ENCODE data around the gene FAM120A. TPM values are rescaled to one million over a fixed set of nuclear protein-coding genes. Genes with fewer than 3 reads are reported as not detected.
A peak's percentile ranks its signal among the peaks of the same experiment; 100 is the strongest.

FAM120A gene
- total RNA-seq, 1 experiment from 2014 or later: 73.3 TPM

DNA sequence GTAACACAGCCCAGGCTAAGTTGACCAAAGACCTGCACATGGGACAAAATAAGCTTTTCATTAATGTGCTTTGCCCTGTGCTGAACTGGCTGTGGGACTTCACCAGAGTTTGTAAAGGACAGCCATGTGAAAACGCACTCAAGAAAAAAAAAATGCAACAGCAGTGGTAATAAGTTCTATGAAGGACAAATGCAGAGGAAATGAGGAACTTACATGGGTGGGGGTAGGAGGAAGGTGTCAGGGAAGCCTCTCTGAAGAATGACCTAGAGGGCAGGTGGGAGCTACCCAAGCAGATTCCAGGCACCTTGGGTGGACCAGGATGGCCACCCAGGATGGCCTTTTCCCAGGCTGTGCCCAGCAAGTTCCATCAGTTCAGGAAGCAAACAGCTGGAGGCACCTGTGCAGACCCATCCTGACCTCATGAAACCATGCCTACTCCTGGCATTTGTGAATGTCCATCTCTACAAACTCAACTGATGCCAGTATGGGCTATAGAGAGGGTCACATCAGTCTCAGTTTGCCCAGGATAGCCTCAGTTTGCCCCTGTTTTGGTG is 118.2 kb downstream of the FAM120A start:
- Histone ChIP-seq H3K36me3 (peaks cover 14% of the 10 kb centered on the region; the same call in 1 of the 2 replicates), H3K4me3 (no peak overlapping the region), H3K4me1 (replicated peaks) (peaks cover 15% of the 10 kb centered on the region), H3K27me3 (replicated peaks) (no peaks in the 10 kb centered on the region), H3K27ac (no peak overlapping the region), H3K9me3 (replicated peaks) (0 out of 2 replicates have a peak, but pooled peaks cover 3% of the 10 kb centered on the region)
- no peak for DNase-seq (ENCODE audit: low read depth in 1 of 2, low spot score in 2 of 2)

DNA sequence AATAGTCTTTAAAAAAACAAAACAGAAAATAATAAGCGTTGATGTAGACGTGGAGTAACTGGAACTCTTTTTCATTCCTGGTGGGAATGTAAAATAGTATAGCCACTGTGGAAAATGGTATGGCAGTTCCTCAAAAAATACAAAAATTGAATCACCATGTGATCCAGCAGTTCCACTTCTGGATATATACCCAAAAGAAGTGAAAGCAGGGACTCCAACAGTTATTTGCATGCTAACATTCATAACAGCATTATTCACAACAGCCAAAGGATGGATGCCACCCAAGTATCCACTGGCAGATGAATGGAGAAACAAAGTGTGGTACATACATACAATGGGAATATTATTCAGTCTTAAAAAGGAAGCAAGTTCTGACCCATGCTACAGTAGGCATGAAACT is 120.7 kb downstream of the FAM120A start:
- H3K27ac ChIP-seq: no peak overlapping the region
- peaks cover 14% of the 10 kb centered on the region for H3K4me1 ChIP-seq (replicated peaks)
- H3K27me3 ChIP-seq (replicated peaks): no peaks in the 10 kb centered on the region
- no peak overlapping the region for H3K4me3 ChIP-seq
- no peak for DNase-seq (ENCODE audit: low read depth in 1 of 2, low spot score in 2 of 2)
- peaks cover 3% of the 10 kb centered on the region; the same call in 1 of the 2 replicates for H3K36me3 ChIP-seq
- 0 out of 2 replicates have a peak, but pooled peaks cover 3% of the 10 kb centered on the region for H3K9me3 ChIP-seq (replicated peaks)

DNA sequence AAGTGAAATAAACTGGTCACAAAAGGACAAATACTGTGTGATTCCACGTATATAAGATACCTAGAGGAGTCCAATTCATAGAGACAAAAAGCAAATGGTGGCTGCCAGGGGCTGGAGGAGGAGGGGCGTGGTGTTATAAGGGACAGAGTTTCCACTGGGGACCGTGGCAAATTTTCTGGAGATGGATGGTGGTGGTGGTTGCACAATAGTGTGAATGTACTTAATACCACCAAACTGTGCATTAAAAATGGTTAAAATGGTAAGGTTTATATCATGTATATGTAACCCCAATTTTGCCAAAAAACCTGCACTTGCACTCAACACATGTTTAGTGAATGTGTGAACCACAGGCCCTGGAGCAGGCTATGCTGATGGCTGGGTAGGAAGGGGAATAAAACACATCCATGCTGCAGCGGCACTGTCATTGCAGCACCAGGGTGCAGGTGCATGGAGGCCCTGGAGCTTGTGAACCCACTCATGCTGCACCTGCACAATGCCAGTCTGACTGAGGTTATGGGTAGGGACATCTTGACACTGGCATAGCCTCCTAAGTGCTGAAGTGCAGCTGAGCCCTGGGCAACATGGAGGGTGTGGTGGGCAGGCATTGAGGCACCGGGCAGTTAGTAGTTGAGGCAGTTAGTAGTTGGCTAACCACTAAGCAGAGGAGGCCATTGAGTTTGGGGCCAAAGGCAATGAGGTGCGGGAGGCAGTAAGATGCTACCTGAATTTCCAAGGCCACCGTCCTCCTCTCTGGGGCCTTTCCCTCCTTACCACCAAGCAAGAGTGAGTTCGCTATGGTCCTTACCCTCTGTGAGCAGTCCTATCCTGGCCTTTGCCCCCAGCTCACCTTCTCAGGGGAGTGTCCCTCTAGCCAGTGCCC is 121.4 kb downstream of the FAM120A start:
- Histone ChIP-seq H3K4me1 (replicated peaks) (peaks cover 15% of the 10 kb centered on the region), H3K4me3 (no peak overlapping the region), H3K36me3 (0 out of 2 replicates have a peak, but pooled peaks cover 2% of the 10 kb centered on the region), H3K9me3 (replicated peaks) (0 out of 2 replicates have a peak, but pooled peaks cover 3% of the 10 kb centered on the region), H3K27me3 (replicated peaks) (no peaks in the 10 kb centered on the region), H3K27ac (no peak overlapping the region)
- peak in 1 of 2 experiments; percentile 12 for DNase-seq (ENCODE audit: low read depth in 1 of 2, low spot score in 2 of 2)

DNA sequence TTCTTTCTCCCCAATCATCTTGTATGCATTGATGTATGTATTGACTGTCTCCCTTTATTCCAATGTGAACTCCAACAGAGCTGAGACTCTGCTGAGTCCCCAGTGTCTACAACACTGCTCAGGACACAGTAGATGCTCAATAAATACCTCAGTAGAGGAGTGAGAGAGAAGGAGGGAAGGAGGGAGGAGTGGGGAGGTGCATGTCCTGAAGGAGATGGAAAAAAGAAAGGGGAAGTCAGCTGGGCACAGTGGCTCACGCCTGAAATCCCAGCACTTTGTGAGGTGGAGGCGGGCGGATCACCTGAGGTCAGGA is 122.0 kb downstream of the FAM120A start:
- Histone ChIP-seq H3K4me1 (replicated peaks) (peaks cover 21% of the 10 kb centered on the region), H3K27me3 (replicated peaks) (no peaks in the 10 kb centered on the region), H3K9me3 (replicated peaks) (0 out of 2 replicates have a peak, but pooled peaks cover 3% of the 10 kb centered on the region), H3K36me3 (no peaks in the 10 kb centered on the region), H3K4me3 (no peak overlapping the region), H3K27ac (no peak overlapping the region)
- no peak for DNase-seq (ENCODE audit: low read depth in 1 of 2, low spot score in 2 of 2)

DNA sequence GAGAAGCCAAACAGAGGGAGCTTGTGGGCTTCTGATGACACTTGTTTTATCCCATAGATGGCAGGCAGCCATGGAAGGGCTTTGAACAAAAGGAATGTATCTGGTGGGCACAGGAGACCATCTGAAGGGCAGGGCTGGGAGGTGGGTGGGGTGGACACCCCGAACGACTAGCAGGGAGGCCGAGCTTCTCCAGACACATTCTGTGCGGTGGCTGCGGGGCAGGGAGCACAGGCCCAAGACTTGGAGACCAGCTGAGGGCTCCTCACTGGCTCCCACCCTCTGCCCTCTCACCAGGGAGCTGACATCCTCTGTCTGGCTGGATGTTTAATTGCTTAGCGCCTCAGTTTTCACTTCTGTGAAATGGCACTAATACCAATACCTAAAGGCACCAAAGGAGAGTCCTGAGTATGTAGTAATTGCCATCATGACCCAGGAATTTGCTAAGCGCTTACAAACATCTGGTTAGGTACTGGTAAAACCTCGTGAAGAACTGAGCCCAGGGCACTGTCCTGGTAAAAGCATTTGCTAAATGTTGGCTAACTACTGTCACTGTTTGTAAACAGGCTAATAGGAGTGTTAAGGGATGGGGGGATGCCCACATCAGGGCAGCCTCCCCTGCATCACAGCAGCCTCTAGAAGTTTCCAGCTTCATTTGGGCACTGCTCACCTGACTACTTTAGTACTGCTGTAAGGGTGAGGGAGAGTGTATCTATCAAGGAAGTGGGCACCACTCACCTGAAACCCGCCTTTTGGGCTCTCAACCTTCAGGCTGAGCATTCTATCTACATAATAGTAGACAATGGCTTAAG is 122.8 kb downstream of the FAM120A start:
- Histone ChIP-seq H3K4me3 (no peak overlapping the region), H3K4me1 (replicated peaks) (peaks cover 21% of the 10 kb centered on the region), H3K36me3 (no peaks in the 10 kb centered on the region), H3K27ac (no peak overlapping the region), H3K9me3 (replicated peaks) (0 out of 2 replicates have a peak, but pooled peaks cover 3% of the 10 kb centered on the region), H3K27me3 (replicated peaks) (no peaks in the 10 kb centered on the region)
- peak in 1 of 2 experiments; percentile 18 for DNase-seq (ENCODE audit: low read depth in 1 of 2, low spot score in 2 of 2)

DNA sequence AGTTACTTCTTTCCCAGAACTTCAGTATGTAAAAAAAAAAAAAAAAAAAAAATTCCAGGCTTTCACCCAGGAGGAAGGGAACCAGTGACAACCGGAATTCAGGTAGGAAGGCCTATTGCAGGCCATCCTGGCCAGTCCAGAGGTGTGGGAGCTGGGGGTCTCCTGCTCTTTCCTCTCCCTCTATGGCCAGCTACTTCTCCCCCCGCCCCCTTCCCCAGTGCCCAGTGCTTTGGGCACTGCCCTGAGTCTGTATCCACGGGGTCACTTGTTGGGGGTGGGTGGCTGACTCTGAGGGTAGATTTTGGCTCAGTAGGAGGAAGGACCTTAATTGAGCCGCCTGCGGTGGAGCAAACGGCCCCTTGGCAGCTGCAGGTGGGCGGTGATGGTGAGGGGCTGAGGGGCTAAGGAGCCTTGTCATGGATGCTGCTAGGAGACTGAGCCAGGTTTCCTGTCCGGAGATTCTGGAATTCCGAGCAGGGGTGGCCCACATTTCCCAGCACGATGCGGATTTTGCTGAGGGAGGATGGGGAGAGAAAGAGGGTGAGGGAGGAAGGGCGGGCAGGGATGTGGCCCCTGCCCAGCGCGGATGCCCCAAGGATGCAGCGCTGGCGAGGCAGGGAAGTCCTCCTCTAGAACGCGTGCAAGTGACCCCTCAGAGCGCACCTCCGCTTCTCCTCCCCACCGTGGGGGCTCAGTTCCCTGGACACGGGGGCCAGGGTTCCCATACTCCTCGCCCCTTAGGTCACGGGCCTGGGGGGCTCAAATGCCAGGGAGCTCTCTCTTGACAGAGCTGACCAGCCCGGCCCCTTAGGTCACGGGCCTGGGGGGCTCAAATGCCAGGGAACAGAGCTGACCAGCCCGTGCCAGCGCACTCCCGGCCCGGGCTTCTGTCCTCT is 123.7 kb downstream of the FAM120A start:
- no peaks in the 10 kb centered on the region for H3K27me3 ChIP-seq (replicated peaks)
- H3K9me3 ChIP-seq (replicated peaks): 0 out of 2 replicates have a peak, but pooled peaks cover 3% of the 10 kb centered on the region
- peaks cover 21% of the 10 kb centered on the region for H3K4me1 ChIP-seq (replicated peaks)
- H3K27ac ChIP-seq: peak overlapping the region; percentile 52; the same call in 1 of the 2 replicates
- peak overlapping the region; percentile 79 for H3K4me3 ChIP-seq
- H3K36me3 ChIP-seq: no peaks in the 10 kb centered on the region
- DNase-seq (ENCODE audit: low read depth in 1 of 2, low spot score in 2 of 2): peak in 1 of 2 experiments; percentile 24

DNA sequence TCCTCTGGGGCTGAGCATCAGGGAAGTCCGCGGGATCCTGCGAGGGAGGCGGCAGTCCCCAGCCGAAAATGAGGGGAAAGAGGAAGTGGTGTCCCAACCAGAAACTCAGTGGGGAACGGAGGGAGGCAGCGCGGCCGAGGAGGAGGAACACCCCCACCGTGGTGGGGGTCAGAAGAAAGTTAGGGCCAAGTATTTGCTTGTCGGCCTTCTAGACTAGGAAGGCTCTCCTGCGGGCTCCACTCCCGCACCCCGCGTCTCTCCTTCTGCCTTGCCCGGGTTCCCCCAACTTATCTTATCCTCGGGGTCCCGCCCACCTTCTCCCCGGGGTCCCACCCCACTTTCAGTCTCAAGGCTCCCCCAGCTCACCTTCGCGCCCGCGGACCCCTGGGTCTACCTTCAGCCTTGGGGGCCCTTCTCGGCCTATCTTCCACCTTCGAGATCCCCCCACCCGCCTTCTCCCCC is 124.3 kb downstream of the FAM120A start:
- Histone ChIP-seq H3K27ac (peak overlapping the region; percentile 52; the same call in 1 of the 2 replicates), H3K4me3 (peak overlapping the region; percentile 79), H3K4me1 (replicated peaks) (peaks cover 21% of the 10 kb centered on the region), H3K27me3 (replicated peaks) (no peaks in the 10 kb centered on the region), H3K36me3 (no peaks in the 10 kb centered on the region), H3K9me3 (replicated peaks) (0 out of 2 replicates have a peak, but pooled peaks cover 2% of the 10 kb centered on the region)
- DNase-seq (ENCODE audit: low read depth in 1 of 2, low spot score in 2 of 2): peak; percentile 43 to 44

DNA sequence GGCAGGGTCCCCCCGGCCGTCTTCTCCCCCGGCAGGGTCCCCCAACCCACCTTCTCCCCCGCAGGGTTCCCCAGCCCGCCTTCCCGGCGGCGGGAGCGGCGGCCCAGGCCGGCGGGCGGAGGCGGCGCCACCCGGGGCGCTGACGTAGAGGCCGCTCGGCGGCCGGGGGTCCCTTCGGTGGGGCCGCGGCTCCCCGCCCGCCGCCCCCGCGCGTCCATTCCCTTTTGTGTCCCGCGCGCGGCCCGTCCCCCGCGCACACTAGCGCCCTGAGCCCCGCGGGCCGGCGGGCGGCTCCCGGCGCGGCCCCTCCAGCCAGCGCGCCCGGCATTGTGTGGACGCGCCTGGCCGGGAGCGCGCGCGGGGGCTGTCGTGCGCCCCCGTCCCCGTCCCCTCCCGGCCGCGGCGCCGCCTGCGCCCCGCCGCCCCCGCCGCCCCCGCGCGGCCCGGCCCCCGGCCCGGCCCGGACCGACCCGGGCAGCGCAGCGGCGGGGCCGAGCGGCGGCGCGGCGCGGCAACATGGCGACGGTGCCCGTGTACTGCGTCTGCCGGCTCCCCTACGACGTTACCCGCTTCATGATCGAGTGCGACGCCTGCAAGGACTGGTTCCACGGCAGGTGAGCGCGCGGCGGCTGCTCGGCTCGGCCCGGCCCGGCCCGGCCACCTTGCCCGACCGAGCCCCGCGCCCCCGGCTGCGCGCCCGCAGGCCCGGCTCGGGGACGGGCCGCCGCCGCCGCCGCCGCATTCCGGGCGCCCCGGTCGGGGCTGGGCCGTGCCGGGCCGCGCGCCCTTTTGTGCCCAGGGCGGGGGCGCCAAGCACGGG is 125.0 kb downstream of the FAM120A start, which contains the start of gene PHF2:
Gene PHF2, plus strand, starts transcription at position 327 of the 820 bp plus-strand sequence. Its CDS starts 190 bp downstream, at position 517.
- no peaks in the 10 kb centered on the region for H3K9me3 ChIP-seq (replicated peaks)
- H3K27me3 ChIP-seq (replicated peaks): no peaks in the 10 kb centered on the region
- H3K27ac ChIP-seq: peak within 1 kb of the TSS; percentile 52; the same call in 1 of the 2 replicates
- peak within 1 kb of the TSS; percentile 79 for H3K4me3 ChIP-seq
- no peaks in the 10 kb centered on the region for H3K36me3 ChIP-seq
- peaks cover 21% of the 10 kb centered on the region for H3K4me1 ChIP-seq (replicated peaks)
- peak in 1 of 2 experiments; percentile 34 for DNase-seq (ENCODE audit: low read depth in 1 of 2, low spot score in 2 of 2)

DNA sequence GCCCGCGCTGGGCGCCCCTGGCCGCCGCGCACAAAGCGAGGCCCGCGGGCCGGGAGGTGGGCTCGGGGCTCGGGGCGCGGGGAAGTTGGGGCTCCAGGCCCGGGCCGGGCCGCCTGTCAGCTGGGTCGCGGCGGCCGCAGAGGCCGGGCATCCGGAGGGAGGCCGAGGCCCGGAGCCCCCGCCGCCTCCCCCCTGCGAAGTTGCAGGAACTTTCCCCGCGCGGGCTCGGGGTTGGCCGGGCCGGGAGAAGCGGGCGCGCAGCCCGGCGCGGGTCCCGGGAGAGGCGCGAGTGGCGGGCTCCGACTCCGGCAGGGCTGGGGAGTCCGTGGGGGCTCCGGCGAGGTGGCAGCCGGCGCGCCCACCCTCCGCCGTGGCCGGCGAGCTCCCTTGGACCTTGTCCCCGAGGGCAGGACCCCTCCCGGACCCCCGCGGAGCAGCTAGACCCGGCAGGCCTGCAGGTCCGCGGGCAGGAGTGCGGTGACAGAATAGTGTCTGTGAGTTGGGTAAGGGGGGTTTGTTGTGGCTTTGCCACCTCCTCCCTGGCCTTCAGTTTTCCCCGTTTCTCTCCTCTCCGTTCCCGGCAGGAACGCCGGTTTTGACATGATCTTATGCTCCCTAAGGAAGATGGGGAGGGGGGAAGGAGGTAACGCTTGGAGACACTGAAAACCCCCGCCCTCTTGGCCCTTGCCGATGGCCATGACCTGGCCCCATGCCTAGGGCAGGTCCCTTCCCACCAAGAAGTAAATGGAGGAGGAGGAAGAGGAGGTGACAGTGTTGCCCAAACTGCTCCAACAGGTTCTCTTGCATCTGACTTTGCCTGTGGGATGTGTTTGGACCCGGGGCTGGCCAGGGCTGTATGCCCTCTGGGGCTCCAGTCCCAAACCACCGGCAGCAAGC is 125.8 kb downstream of the FAM120A start:
- Histone ChIP-seq H3K36me3 (no peaks in the 10 kb centered on the region), H3K4me3 (peak overlapping the region; percentile 79), H3K27me3 (replicated peaks) (no peaks in the 10 kb centered on the region), H3K4me1 (replicated peaks) (peaks cover 21% of the 10 kb centered on the region), H3K27ac (no peak overlapping the region), H3K9me3 (replicated peaks) (no peaks in the 10 kb centered on the region)
- peak; percentile 32 to 42 for DNase-seq (ENCODE audit: low read depth in 1 of 2, low spot score in 2 of 2)

DNA sequence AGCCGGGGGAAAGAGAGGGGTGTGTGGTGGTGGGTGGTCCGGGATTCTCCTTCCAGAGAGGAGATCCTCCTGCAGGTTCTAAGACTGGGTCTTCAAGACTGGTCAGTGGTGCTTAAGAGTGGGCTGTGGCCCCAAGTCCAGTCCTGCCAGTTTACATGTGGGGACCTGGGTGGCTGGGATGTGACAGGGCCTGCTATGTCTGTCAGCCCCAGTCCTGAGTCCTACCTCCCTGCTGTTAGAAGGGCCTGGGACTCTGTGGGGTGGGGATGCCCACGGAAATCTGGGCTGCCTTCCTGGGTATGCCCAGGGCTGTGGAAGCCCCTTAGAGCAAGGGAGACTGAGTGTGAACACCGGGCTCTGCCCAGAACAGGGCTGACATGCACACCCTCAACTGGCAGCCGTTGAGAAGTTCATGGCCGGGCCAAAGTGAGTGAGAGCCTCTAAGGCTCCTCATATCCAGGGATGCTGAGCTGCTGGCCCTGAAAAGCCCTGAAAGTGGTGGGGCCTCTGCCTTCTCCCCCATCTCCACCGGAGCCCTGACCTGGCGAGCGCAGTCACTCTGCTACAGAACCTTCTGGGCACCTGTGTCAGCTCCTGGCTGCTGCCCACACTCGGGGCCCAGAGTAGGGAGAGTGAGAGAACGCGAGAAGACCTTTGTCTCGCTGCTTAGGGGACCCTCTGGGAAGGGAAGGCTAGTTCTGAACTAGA is 126.6 kb downstream of the FAM120A start:
- DNase-seq (ENCODE audit: low read depth in 1 of 2, low spot score in 2 of 2): peak; percentile 15 to 29
- H3K9me3 ChIP-seq (replicated peaks): no peaks in the 10 kb centered on the region

DNA sequence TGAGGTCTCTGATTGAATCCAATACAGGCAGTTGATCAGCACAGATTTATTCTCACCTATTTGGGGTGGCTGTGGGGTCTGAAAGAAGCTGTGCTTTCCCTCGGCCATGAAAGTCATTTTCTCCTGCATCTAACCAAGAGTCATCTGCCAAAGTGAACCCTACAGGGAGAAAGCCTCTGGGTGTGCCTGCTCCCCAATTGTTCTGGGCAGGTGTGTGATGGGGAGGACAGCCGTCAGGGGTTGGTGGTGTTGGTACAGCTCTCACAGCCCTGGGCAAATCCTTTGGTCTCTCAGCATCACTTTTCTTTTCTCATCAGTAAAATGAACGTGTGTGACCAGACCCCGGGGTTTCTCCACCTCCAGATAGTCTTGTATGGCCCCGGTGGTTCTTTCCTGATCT is 127.4 kb downstream of the FAM120A start:
- Histone ChIP-seq H3K36me3 (no peaks in the 10 kb centered on the region), H3K4me3 (no peak overlapping the region), H3K9me3 (replicated peaks) (no peaks in the 10 kb centered on the region), H3K4me1 (replicated peaks) (peaks cover 21% of the 10 kb centered on the region), H3K27me3 (replicated peaks) (no peaks in the 10 kb centered on the region), H3K27ac (no peak overlapping the region)
- peak in 1 of 2 experiments; percentile 13 for DNase-seq (ENCODE audit: low read depth in 1 of 2, low spot score in 2 of 2)

More for the DNA sequence above, 126.6 kb downstream of the FAM120A start:
- Histone ChIP-seq H3K4me3 (peak overlapping the region; percentile 79), H3K36me3 (no peaks in the 10 kb centered on the region), H3K27me3 (replicated peaks) (no peaks in the 10 kb centered on the region), H3K27ac (no peak overlapping the region), H3K4me1 (replicated peaks) (peaks cover 21% of the 10 kb centered on the region)

Data from SJSA1 (cell line).